GM19351 (cell line): Measurements from ENCODE around the gene SCYGR4.

Source experiments
- ATAC-seq: cut with Tn5 transposase; IDR thresholded peaks from one replicate; pipeline ENCODE4 v1.9.1; 2021; ENCODE audit warnings: mild to moderate bottlenecking, moderate library complexity; ENCODE audit not compliant: unreplicated experiment

SCYGR4 gene

DNA sequence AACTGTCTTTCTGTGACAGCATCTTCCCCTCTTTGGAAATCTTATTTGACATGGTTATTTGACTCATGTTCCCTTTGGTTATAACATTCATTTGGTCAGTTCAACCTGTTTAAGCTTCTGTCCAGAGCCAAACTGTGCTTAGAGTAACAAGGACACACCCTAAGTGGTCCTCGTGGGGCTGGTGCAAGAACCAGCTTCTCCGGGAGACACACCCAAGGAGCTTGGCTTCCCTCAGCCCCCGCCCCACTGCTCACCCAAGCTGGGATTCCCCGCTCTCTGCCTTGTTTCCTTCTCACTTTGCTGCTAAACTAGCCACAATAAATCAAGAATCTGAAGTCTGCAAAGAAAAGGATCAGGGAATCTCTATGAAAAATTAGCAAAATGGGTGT, 4.0 kb upstream of the SCYGR4 start:
- ATAC-seq: no peak

DNA sequence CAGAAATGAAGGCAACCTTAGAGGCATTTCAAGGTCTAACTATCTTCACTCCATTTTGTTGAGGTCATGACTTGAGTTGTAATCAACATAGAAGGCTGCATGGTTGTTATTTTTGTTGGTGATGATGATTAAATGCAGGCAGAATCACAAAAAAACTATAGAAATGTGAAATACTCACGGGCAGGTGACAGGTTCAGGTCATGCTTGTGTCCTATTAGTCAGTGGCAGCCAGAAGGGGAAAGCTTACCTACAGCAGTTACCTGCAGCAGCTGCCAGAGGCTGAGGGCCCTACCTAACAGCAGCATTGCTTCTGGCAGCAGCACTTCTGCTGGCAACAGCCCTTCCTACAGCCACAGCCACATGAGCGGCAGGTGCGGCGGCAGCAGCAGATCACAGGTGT, 3.1 kb upstream of the SCYGR4 start:
- ATAC-seq: no peak

DNA sequence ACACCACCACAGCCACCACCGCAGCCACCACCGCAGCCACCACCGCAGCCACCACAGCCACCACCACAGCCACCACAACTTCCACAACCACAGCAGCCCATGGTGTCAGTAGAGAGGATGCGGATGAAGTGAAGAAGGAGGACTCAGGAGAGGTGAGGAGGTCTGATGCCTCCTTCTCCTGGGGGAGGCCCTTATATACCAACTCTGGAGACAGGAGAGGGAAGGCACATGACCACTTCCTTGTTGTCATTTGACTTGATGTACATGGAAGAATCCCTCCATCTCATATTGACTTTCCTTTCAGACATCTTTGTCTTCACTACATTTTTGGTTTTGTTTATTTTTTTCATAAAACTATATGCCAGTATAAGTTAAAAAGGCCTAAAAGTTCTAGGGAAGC, 2.6 kb upstream of the SCYGR4 start, which contains the start of gene SCYGR3:
Gene SCYGR3, minus strand, starts transcription at position 101 of the 400 bp plus-strand sequence. Its CDS starts 0 bp downstream, at position 101.
- no peak for ATAC-seq

DNA sequence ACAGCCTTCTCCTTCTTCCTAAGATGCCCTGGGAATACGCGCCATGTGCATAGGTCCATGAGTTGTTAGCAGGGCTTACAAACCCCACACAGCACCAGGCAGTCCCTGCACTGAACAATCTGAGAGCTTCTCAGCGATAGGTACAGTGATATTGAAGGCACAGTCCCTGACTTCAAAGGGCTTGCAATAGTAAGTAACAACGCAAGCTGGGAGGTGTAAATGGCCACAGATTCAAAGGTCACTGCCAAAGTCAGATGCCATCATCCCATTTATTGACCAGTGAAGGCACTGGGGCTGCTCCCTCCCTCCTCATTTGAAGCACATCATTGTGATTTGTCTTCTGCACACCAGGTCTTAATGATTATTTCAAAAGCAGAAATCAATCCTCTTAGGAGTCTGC, 2.1 kb upstream of the SCYGR4 start:
- no peak for ATAC-seq

DNA sequence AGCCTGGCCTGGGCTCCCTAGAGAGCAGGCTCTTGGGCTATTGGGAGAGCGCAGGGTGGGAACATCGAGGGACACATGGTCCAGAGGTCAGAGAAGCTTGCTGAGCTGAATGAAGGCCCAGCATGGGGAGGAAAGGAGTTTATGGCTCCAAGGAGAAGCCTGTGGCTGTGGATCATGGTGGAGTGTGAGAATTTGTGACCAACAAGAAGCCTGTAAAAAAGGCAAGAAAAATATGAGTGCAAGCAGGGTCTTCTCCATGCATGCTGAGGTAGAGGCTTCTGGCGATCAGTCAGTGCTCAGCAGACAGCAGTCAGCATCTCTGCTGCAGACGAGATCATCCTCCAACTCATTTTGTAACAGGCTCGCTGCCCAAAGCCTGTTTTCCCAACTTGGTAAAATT, 1.4 kb upstream of the SCYGR4 start:
- no peak for ATAC-seq

DNA sequence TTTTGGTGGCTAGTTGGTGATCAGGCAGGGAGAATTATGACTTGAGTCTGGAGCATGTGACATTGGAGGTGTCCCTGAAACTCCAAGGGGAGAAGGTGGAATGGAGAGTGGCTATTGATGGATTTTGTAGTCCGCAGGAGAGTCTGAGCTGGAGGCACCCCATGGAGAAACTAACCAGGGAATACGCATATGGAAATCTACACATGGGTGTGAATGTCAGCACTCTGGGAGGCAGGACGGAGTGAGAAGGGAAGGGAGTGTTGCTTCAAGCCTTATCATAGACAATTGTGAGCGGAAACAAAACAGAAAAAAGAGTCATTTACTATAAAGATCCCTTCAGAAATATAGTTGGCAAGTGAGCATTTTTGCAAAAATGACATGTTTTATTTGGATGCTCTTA, 667 bp upstream of the SCYGR4 start:
- no peak for ATAC-seq

DNA sequence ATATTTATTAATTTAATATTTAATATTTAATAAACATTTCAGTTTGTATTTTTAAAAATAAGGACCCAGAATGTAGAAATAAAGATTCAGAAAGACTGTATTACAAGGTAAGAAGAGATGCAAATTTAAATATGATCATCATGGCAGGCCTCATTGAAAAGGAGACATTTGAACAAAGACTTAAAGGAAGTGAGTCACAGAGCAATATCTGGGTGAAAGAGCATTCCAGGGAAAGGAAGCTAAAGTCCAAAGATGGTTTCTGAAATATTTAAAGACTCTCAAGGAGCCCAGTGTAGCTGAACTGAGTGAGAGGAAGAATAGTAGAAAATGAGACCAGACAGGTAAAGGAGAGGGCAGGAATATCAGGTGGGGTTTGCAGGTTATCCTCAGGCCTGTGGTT, 5.9 kb downstream of the SCYGR4 start:
- no peak for ATAC-seq

DNA sequence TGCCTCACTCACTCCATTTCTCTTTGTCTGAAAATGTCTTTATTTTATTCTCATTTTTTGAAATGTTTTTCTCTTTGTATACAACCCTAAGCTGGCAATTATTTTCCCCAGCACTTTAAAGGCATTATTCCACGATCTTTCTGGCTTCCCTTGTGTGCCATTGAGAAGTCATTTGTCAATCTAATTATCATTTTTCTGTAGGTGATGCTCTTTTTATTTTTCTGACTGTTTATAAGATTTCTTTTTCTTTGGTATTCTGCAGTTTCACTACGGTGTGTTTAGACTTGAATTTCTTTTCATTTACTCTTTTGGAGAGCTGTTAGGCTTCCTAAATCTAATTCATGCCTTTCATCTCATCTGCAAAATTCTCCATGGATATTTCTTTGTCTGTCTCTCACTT, 8.1 kb downstream of the SCYGR4 start:
- ATAC-seq: no peak

DNA sequence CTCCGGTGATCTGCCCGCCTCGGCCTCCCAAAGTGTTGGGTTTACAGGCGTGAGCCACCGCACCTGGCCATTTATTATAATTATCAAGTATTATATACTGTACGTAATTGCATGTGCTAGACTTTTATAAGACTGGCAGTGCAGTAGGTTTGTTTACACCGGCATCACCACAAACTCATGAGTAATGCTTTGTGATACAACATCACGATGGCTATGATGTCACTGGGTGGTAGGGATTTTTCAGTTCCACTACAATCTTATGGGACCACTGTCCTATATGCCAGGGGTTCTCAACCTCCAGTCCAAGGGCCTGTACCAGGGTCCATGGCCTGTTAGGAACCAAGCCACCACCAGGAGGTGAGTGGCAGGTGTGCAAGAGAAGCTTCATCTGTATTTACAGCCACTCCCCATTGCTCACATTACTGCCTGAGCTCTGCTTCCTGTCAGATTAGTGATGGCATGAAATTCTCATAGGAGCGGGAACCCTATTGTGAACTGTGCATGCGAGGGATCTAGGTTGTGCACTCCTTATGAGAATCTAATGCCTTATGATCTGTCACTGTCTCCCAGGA, 9.4 kb downstream of the SCYGR4 start:
- no peak for ATAC-seq

DNA sequence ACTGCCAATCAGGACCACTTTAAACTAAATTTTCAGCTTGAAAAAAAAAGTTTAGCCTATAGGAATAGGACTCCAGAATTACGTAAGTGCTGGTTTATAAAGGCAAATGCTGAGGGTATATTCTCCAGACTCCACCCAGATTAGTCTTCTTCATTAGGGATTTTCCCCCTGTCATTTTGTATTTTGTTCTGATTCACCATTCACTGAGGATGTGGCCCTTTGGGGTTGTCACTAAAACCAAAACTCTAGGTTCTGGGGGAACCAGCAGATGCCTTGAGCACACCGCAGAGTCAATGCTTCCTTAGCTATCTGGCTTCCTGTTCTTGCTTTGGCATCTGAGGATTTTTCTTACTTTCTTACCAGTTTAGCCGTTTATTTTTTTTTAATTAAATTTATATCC, 10.5 kb downstream of the SCYGR4 start:
- peak; percentile 99 for ATAC-seq

DNA sequence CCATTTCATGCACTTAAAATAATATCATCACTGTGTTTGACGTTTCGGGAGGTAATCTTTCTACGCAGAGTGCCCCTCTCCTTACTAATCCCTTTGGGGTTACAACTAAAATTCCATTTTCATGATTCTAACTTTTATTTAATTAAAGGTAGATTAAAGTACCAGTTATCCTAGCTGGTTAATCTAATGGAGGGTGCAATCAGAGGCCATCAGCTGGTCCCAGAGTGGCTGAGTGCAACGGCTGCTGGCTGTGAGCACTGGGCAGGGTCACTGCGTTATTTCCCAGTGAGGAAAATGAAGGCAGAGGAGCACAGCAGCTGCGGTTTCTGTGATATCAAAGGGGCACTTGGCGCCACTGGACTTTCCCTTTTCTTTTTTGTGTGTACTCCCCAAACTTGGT, 12.1 kb downstream of the SCYGR4 start:
- ATAC-seq: no peak

DNA sequence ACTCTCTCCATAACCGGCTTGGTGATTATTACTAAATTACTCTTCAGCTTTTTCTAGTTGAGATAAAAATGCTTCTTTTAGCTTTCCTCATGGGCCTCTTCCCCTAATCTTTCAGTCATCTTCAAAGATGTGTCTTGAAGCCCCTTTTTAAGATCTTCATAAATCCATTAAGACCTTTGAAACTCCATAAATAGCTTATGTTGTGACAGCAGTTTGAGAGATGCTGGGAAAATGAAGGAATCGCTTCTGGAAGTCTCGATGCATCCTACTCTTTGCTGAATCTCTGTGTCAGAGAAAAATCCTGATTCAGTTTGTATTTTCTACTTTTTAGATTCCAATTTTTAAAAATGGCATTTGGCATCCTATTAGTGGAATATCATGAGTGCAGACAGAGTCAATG, 13.0 kb downstream of the SCYGR4 start:
- no peak for ATAC-seq

DNA sequence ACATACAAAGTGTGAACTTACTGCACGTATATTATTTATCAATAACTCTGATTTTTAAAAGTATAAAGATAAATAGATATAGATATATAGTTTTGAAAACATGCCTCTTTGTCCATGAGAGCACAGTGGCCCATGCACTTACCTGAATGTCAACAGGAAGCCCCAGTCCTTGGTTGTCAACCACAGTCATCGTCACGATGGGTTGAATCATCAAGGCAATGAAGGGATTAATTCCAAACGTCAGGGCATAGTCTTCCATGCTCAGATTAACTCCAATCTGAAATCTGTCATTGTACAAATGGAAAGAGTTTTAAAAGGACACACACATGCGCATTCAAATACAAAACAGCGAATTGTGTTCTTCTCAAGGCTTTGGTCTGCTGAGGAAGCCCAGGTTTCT, 15.5 kb downstream of the SCYGR4 start:
- ATAC-seq: no peak

DNA sequence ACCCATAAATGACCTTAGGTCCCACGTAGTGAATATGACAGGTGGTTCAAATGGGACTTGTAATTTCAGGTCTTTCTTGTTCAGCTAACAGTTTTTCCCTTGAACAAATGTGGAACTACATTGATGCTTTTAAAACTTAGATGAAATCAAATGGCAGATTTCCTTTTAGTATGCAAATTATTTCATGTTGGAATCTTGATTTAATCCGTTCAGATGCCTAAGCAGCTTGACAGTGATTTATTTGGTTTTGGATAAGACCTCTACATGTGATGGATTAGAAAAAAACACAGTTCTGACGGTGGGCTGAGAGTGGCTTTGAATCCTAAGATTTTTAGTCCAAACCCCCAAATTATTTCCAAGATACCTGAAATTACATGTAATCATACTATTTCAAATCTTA, 16.9 kb downstream of the SCYGR4 start:
- no peak for ATAC-seq

DNA sequence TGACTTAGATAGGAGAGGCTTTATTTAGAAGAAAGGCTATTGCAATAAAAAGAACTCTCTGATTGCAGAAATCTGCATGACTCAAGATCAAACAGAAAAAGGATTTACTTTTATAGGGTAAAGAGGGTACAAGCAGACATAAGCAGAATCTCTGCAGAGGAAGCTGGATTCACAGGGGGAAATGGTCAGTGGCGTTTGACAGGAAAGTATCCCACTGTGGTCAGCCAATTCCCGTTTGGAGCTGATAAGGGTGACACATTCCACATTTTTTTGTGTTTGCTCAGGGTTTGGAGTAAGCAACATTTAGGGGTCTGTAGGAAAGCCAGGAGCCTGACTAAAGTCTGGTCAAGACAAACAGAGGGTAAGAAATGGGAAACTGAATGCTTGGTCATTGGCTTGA, 25.4 kb downstream of the SCYGR4 start:
- ATAC-seq: no peak

DNA sequence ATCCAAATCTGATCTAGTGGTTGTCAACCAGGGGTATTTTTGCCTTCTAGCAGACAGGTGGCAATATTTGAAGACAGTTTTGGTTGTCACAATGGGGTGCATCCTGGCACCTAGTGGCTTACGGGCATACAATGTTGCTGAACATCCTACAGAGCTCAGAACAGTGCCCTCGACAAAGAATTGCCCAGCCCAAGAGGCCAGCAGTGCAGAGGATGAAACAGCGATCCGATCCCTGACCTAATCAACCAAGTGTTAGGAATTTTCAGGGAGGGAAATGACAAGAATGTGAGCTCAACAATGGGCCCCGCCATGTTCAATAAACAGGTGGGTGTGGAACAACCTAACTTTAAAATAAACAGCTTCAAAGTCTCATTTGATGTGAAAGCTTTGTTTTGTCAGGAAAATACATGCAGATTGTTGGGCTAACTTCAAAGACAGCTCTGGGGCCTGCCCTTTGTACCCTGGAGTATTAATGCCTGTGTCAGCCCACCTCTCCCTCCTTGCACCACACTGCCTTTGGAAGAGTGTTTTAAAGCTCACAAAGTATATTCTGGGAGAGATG, 26.8 kb downstream of the SCYGR4 start:
- no peak for ATAC-seq

DNA sequence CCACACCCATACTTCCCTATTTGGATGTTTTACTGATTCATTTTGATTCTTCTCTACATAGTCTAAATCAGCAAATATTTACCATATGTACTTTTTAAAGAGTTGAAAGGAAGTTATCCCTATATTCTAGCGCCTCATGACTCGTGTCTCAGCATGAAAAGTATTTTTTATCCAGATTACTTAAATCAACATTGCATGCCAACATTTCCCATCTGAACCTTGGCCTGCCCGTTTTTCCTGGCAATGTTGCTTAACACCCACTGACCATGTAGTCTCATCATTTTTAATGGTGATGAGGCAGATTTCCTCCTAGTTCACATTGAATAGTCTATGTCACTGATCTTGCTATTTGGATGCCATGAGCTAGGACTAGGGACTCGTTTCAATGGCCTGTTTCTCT, 36.1 kb downstream of the SCYGR4 start:
- no peak for ATAC-seq

DNA sequence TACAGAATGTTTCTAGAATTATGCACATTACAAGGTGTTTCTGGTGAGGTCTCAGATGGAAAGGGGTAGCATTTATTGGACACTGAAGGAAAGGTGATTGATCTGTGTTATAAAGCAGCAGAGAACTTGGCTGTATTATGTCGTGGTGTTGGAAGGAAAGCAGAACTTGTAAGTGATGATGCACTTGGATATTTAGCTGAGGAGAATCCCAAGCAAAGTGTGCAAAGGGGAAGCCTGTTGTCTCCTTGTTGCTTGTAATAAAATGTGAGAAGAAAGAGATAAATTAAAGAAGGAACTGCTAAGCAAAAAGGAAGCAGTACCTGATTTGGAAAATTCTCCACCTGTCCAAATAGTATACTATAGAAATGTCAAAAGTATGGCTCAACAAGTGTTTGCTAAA, 37.1 kb downstream of the SCYGR4 start:
- no peak for ATAC-seq

DNA sequence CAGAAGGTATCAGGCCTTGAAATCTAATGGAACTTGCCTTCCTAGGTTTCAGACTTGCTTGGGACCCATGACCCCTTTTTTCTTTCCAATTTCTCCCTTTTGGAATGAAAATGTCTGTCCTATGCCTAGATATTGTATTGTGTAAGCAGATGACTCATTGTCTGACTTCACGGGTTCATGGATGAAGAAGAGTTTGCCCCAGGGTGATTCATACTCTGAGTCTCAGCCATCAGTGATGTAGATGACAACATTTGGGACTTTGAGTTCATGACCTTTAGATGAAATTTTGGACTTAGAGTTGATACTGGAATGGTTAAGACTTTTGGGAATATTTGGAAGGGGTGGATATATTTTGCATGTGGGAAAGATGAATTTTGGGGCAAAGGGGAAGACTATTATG, 38.2 kb downstream of the SCYGR4 start:
- ATAC-seq: peak; percentile 55

DNA sequence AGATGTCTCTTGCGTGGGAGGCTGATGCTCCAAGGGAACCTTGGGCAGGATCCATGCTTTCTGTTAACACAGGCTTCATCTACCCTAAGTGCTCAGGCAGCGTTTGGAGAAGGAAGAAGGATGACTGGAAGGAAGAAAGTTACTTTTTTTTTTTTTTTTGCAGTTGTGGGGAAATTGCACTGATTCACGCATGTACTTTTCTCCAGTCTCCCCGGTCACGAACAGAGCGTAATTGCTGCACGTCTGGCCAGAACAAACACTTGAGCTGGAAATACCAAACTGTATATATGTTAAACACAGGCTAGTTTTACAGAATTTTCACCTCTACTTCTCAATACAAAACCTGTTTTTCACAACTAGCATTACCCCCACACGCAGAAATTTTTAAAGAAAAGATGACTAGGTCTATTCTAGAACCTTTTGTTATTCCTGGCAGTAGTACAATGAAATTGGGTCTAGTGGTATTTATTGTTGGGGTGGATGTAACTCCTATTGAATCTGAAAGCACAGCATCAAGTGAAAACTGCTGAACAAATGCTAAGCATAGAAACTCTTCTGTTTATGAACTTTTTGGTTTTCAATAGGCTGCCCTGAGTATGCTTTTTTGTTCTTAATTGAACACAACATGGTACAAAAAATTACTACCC, 40.0 kb downstream of the SCYGR4 start:
- no peak for ATAC-seq

DNA sequence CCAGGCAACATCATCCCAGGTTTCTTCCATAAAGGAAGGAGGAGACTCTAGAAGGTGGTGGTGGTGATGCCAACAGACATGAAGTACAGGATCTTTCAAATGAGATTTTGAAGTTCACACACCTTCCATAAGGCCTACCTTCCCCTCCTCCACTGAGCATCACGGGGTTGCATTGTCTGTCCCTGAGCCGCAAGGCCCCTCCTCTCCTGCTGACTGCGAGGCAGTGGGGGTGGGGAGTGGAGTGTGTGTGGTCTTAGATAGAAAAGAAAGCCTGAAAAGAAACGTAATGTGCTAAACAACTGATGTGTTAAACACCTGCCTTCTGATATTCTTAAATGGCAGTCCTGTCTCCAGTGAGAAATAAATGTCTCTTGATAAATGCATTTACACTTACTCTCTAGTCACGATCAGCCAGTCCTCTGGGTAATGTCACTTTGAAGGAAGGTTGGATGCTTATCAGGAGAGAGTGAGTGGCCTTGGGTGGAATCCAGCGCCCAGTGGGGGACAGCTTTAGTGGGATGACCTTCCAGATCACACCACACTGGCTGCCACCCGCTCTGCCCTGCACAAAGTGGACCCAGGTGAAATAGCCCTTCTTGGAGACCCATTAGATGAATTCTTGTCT, 43.8 kb downstream of the SCYGR4 start:
- no peak for ATAC-seq

DNA sequence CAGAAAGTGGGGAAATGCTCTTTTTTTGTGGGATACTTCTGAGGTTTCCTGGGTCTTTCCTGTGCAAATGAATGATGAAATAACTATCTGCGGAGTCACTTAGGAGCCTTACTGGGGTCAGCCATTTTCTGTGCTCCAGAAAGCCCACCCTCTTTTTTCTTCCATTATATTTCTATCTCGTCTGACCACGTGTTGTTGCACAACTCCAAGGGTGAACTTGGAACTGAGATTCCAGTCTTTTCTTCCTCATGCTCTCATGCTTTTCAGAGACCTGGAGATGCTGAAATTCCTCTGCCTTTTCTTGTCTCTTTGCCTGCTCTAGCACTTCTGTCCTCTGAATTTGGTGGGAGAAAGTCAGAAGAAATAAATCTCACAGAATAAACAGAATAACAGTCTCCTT, 44.5 kb downstream of the SCYGR4 start:
- no peak for ATAC-seq
